Effector memory CD4-positive, alpha-beta T cell (primary cell): ENCODE data around the gene SGSM1.

ENCODE experiments used
- DNase-seq, 3 donors: peaks; one replicate each; pipeline ENCODE4 v3.0.0-alpha.2; 2020
- H3K27ac ChIP-seq: 2 replicates; pipeline ENCODE4 v1.7.0; 2013; ENCODE audit warnings: mild to moderate bottlenecking, low read length, moderate library complexity; ENCODE audit not compliant: insufficient read depth, poor library complexity, severe bottlenecking
- H3K27me3 ChIP-seq: replicated peaks from 2 replicates; pipeline ENCODE4 v1.7.0; 2013; ENCODE audit warnings: mild to moderate bottlenecking, low read length; ENCODE audit not compliant: insufficient read depth, control insufficient read depth, poor library complexity, severe bottlenecking
- H3K36me3 ChIP-seq: 2 replicates; pipeline ENCODE4 v1.7.0; 2013; ENCODE audit warnings: mild to moderate bottlenecking, low read length, moderate library complexity; ENCODE audit not compliant: control insufficient read depth, insufficient read depth
- H3K4me1 ChIP-seq: 2 replicates; pipeline ENCODE4 v1.7.0; 2013; ENCODE audit warnings: low read length, mild to moderate bottlenecking; ENCODE audit not compliant: control insufficient read depth, insufficient read depth, poor library complexity, severe bottlenecking
- H3K4me3 ChIP-seq: 2 replicates; pipeline ENCODE4 v1.7.0; 2013; ENCODE audit warnings: low read length, low read depth, mild to moderate bottlenecking; ENCODE audit not compliant: insufficient read depth, poor library complexity, severe bottlenecking
- H3K9me3 ChIP-seq: 2 replicates; pipeline ENCODE4 v1.7.0; 2013; ENCODE audit warnings: mild to moderate bottlenecking, low read length, moderate library complexity; ENCODE audit not compliant: control insufficient read depth

The SGSM1 gene

DNA sequence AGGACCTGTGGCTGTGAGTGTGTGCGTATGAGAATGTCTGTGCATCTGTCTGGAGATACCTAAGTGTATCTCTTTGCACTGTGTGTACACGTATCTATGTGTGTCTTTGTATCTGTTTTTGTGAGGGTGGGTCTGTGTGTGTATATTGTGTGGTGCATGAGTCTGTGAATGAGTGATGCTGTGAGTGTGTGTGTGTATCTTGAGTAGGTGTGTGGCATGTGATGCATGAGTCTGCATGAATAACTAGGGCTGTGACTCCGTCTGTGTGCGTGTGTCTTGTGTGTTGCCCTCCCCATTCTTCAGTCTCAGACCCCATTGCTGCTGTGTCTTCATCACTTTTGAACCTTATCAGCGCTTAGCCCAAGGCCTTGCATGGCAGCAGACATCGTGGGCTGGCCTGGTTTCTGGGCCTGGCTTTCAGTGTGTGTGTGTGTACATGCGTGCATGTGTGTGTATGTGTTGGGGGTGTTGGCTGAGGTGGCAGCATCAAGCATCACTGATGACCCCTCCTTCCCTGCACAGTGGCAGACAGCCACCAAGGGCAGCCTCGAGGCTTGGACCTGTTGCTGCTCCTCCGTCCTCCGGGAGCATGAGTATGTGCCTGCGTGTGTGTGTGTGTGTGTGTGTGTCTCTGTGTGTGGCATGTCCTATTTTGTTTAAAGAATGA lies 1.4 kb downstream of the SGSM1 start:
- H3K36me3 ChIP-seq, result no peaks in the 10 kb centered on the region
- no peaks in the 10 kb centered on the region for H3K27me3 ChIP-seq
- H3K4me1 ChIP-seq, result peaks cover 6% of the 10 kb centered on the region

DNA sequence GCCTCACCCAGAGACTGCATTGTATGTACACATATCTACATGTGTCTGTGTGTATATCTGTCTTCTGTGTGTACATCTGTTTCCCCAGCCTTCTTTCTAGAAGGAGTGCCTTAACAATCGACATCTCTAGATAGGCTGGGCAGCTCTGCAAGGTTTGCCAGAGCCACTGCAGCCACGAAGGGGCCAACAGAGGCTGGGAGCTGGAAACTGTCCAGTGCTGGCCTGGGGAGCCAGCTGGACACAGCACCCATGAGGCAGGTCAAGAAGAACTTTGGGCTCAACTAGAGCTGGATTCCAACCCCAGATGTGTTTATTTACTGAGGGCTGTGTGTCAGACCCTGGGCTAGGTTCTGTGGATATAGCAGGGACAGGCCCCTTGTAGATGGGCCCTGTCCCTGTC lies 3.3 kb downstream of the SGSM1 start:
- no peak overlapping the region for H3K27ac ChIP-seq
- H3K4me3 ChIP-seq, result no peak overlapping the region
- H3K36me3 ChIP-seq, result no peaks in the 10 kb centered on the region
- peaks cover 6% of the 10 kb centered on the region for H3K4me1 ChIP-seq
- H3K9me3 ChIP-seq, result no peaks in the 10 kb centered on the region
- DNase-seq, result no peak
- no peaks in the 10 kb centered on the region for H3K27me3 ChIP-seq

More for the DNA sequence above, 1.4 kb downstream of the SGSM1 start:
- H3K9me3 ChIP-seq, result no peaks in the 10 kb centered on the region
- no peak overlapping the region for H3K4me3 ChIP-seq
- H3K27ac ChIP-seq, result no peak overlapping the region
- DNase-seq, result no peak

DNA sequence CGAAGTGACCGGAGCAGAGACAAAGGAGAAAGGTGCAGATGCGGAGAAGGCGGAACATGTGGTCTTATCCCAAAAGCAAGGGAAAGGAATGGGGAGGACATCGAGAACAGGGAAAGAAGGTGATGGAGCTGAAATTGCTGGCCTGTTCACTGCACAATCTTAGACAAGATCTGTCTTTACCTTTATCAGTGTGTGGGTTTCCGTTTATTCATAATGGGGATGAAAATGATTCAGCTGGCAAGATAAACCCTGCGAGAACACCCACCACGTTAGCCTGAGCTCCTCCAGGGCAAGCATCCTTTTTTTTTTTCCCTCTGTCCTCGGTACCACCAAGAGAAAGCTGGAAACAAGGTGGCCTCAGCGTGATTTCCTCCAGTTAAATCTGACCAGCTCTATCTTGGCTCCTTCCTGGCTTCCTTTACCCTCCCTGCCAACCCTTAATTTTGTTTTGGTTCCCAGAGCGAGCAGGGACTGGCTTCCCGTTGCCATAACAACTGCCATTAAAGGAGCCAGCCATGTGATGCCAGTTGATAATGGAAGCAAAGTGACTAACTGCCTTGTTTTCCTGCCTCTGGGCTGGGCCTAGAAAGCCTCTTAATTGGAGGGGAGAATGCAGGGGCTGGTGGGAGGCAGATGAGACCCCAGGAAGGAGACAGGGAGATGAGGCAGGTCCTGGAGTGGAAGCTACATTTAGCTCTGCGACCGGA lies 4.2 kb downstream of the SGSM1 start:
- H3K4me3 ChIP-seq, result no peak overlapping the region
- no peaks in the 10 kb centered on the region for H3K36me3 ChIP-seq
- peaks cover 2% of the 10 kb centered on the region for H3K9me3 ChIP-seq
- peaks cover 6% of the 10 kb centered on the region for H3K4me1 ChIP-seq
- DNase-seq, result no peak
- no peak overlapping the region for H3K27ac ChIP-seq
- no peaks in the 10 kb centered on the region for H3K27me3 ChIP-seq

DNA sequence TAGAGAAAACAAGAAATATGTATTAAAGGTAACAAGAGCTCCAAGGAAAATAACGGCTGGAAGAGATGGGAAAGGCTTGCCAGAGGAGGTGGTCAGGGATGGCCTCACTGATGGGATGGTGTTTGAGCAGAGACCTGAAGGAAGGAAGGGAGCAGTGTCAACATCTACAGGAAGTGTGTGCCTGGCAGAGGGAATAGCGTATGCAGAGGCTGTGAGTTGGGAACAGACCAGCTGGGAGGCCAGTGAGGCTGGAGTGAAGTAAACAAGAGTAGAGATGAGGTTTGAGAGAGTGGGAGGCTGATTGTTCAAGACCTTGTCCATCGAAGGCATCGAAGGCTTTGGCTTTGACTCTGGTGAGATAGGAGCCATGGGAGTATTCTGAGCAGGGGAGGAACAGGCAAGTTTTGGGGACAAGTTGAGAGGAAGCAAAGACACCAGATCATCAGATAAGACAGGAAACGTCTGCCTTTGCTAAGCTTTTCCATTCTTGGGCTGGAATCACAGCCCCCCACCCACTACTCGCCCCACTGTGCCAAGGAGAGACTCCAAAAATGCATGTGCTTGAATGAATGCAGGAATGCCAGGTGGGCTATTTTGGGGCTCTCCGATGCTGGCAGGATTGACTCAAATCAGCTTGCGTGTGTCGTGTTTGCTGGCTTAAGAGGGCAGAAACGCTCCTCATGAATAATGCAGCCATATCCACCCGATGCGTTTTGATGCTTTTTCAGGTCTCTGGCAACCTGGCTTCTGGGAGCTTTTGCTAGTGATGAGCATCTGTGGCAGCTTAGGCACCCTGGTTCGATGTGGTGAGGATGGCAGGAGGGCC lies 7.2 kb downstream of the SGSM1 start:
- H3K4me3 ChIP-seq, result no peak overlapping the region
- H3K27me3 ChIP-seq, result no peaks in the 10 kb centered on the region
- peaks cover 3% of the 10 kb centered on the region for H3K9me3 ChIP-seq
- H3K4me1 ChIP-seq, result no peaks in the 10 kb centered on the region
- H3K27ac ChIP-seq, result no peak overlapping the region
- no peak for DNase-seq
- H3K36me3 ChIP-seq, result no peaks in the 10 kb centered on the region

DNA sequence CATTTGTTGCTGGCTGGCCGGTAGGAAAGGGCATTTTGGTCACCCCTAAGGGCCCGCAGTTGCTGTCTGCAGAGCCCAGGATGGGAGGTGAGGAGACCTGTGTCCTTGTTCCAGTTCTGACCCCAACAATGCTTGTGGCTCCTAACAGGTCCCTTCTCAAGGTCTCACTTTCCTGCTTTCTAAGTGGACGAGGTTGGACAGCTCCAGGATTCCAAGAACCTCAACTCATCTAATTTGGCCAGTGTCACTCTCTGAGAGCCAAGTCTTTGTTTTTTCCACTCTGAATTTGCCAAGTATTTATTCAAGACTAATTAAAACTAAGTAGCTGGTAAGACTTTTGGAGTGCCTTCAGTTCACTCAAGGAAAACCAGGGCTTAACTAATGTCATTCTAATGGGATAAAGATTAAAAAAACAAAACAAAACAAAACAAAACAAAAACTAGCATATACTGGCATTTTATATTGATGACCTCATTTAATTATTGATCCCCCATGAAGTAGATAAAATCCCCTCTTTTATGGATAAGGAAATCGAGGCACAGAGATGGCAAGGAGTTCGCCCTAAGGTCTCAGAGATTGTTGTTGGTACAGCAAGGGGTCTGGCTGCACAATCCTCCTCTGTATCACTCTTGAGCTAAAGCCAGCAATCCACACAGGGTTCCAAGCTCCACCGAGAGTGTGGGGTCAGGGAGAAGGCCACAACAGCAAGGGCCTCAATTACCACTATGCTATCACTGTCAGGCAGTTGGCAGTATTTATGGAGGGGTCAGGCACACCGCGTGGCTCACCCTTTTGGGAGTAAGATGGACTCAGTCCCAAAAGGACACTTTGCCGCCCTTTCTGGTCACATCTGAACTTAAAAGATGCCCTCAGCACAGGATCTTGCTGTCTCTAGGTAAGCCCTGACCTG lies 8.1 kb downstream of the SGSM1 start:
- H3K9me3 ChIP-seq, result peaks cover 3% of the 10 kb centered on the region
- no peaks in the 10 kb centered on the region for H3K36me3 ChIP-seq
- H3K27me3 ChIP-seq, result no peaks in the 10 kb centered on the region

DNA sequence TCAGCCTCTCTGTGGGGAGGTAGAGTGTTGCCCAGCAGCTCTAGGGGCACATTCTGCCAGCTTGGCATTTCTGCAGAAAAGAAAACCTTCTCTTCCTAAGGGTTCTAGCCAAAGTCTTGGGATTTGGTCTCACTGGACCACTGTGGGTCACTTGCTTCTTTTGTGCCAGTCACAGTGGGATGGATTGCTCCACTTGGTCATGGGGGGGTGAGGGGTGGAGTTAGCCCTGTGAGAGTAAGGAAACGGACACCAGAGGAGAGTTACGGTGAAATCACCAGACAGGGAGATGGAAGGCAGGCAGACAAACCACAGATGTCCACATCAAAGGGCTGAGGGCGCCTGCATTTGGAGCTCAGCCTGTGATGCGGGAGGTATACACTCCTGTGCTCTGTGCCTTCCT lies 10.8 kb downstream of the SGSM1 start:
- Histone ChIP-seq H3K27me3 (no peaks in the 10 kb centered on the region), H3K27ac (no peak overlapping the region), H3K4me3 (no peak overlapping the region), H3K36me3 (no peaks in the 10 kb centered on the region), H3K4me1 (no peaks in the 10 kb centered on the region), H3K9me3 (peaks cover 3% of the 10 kb centered on the region)
- no peak for DNase-seq

More for the DNA sequence above, 8.1 kb downstream of the SGSM1 start:
- Histone ChIP-seq H3K4me3 (no peak overlapping the region), H3K4me1 (no peaks in the 10 kb centered on the region), H3K27ac (no peak overlapping the region)
- no peak for DNase-seq

DNA sequence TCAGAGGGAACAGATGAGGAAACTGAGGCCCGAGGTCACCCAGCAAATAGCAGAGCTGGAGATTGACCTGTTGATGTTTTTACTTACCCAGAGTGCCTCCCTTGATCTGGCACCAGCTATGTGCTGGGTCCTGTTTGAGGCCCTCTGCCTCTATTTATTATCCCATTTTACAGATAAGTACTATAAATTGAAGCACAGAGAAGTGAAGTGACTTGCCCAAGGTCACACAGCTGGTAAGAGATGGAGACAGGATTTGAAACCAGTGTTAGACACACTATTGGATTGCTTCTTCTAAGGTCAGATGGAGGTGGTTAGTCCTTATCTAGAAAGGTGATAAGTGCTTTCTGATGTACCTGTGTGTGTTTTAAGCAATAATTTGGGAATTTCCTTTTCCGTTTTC lies 13.5 kb downstream of the SGSM1 start:
- Histone ChIP-seq H3K4me1 (no peaks in the 10 kb centered on the region), H3K4me3 (no peak overlapping the region), H3K27me3 (no peaks in the 10 kb centered on the region), H3K9me3 (peaks cover 3% of the 10 kb centered on the region), H3K36me3 (no peaks in the 10 kb centered on the region), H3K27ac (no peak overlapping the region)
- DNase-seq, result no peak

DNA sequence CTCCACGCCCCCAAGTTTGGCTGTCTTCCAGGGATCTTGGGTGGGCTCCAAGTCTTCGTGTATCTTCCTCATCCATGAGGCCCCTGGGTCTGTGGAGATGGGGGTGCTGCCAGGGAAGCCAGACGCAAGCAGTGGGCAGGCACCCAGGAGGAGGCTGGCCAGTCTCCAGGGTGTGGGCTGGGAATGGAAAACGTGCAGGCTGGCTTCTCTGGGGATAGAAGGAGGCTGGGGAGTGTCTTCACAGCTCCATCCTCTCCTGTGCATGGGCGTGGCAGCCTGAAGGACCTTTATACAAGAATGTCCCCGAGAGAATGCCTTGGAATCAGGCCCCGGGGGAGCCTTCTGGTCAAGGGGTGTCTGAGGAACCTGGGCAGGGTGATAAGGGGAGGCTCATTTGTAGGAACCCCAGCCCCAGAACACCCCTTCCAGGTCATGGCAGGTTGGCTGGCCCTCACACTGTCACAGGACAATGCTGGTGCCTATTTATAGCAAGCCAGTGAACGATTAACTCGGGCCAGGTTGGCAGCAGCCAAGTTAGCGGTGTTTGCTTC lies 14.0 kb downstream of the SGSM1 start:
- DNase-seq, result no peak
- Histone ChIP-seq H3K27me3 (no peaks in the 10 kb centered on the region), H3K27ac (no peak overlapping the region), H3K4me3 (no peak overlapping the region), H3K9me3 (peaks cover 3% of the 10 kb centered on the region), H3K36me3 (no peaks in the 10 kb centered on the region), H3K4me1 (no peaks in the 10 kb centered on the region)

DNA sequence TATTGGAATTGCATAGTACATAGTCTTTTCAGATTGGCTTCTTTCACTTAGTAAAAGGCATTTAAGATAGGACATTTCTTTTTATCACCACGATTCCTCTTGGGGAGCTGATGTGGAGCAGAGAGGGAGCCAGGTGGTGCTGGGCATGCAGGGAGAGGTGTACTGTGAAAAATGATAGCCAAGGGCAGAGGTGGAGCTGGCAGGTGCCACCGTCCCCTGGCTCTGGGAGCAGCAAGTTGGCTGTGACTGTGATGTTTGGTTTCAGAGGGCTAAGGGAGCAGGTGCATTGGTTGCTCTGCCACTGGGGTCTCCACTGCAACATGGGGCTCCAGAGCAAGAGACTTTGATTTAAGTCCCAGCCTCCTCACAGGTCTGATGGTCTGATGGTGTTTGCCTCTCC lies 16.5 kb downstream of the SGSM1 start:
- Histone ChIP-seq H3K27ac (no peak overlapping the region), H3K4me1 (no peaks in the 10 kb centered on the region), H3K27me3 (no peaks in the 10 kb centered on the region), H3K9me3 (no peaks in the 10 kb centered on the region), H3K36me3 (no peaks in the 10 kb centered on the region), H3K4me3 (no peak overlapping the region)
- no peak for DNase-seq
